ENCODE measurements around the gene IRF1. TPM values are rescaled to one million over a fixed set of nuclear protein-coding genes. Genes with fewer than 3 reads are reported as not detected.
A peak's percentile ranks its signal among the peaks of the same experiment; 100 is the strongest.

Gene IRF1
- total and polyA plus RNA-seq, 5 donors from 2014 or later: 160 to 924 (median 190) TPM

DNA sequence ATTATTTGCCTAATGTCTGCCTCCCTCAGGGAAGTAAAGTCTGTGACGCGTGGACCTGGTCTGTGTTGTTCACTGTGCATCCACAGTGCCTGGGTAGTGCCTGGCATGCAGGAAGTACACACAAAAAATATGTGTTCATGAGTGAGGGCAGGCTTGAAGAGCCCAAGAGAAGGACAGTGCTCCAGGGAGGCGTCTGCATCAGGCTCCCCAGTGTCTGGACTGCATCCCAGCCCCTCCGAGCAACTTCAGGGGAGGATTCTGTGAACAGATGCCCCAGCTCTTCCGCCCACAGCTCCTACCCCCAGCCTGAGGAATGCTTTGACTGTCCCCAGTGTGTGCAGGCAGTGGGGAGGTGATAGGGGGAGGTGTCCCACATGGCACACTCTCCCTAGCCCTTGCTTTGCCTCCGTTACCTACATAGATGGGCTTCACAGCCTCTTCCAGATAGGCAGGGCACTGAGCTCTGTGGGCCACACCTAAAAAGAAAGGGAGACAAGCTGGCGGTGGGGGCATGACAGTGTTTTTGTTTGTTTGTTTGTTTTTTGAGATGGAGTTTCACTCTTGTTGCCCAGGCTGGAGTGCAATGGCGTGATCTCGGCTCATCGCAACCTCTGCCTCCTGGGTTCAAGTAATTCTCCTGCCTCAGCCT lies 25.4 kb downstream of the IRF1 start:
- Mint-ChIP-seq H3K27me3 (no peaks in the 10 kb centered on the region), H3K36me3 (peaks cover 22% of the 10 kb centered on the region), H3K27ac (peak overlapping the region; percentile 95 to 97 (median 95)), H3K9me3 (peaks cover 0 to 4% (median 0%) of the 10 kb centered on the region in 7 donors), H3K4me1 (peaks cover 42 to 94% (median 69%) of the 10 kb centered on the region in 4 donors), H3K4me3 (peak overlapping the region; percentile 82 to 96 (median 84))
- Histone ChIP-seq H3K4me3 (ENCODE audit: low read depth, low read length) (peak overlapping the region; percentile 63), H3K27ac (ENCODE audit: insufficient read depth, low read length, poor library complexity, severe bottlenecking) (peak overlapping the region; percentile 81), H3K27me3 (ENCODE audit: control insufficient read depth, insufficient read depth, low read length) (no peaks in the 10 kb centered on the region), H3K36me3 (ENCODE audit: control insufficient read depth, insufficient read depth, low read length) (peaks cover 5% of the 10 kb centered on the region), H3K4me1 (ENCODE audit: control insufficient read depth, insufficient read depth, low read length, poor library complexity, severe bottlenecking) (peaks cover 82% of the 10 kb centered on the region), H3K9me3 (ENCODE audit: control insufficient read depth in 2 of 2, low read length in 2 of 2) (no peaks in the 10 kb centered on the region)
- ATAC-seq (ENCODE audit: low read depth in 2 of 2): no peak
- DNase-seq: peak in 1 of 3 donors; percentile 41

DNA sequence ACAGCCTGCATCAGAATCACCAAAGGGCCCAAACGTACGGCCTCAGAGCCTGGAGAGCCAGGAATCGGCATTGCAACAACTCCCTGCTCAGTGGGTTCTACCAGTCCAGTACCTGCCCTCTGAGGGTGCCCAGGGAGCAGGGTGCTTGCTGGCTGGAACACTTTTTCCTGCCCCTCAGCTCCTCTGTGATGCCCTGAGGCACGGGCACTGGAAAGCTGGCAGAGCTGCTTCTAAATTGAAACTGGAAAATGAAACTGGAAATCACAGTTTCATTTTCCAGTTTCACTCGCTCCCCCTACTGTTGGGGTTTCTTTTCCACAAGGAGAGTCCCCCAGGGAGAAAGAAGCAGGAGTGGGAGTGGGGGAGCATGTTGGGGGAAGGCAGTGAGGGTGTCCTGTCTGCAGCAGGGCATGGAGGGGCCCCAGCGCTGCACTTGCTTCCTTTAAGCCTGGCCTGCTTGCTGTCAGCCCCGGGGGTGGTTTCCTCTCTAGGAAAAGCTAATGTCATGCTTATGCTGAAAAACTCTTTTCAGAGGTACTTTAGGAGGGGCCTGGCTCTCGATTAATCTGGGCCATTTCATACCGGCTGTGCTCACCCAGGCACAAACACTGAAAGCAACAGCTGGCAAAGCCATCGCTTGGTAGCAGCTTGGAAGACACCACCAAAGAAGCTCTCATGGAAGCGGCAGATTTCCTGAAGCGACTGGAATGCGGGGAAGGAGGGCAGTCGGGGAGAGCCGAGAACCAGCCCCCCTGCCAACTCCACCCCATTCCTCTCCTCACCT lies 26.2 kb downstream of the IRF1 start:
- ATAC-seq (ENCODE audit: low read depth in 2 of 2): peak in 1 of 2 donors; percentile 15
- Mint-ChIP-seq H3K4me3 (peak overlapping the region; percentile 82 to 96 (median 86)), H3K9me3 (peaks cover 0 to 4% (median 0%) of the 10 kb centered on the region in 7 donors), H3K4me1 (peaks cover 40 to 94% (median 68%) of the 10 kb centered on the region in 4 donors), H3K27me3 (no peaks in the 10 kb centered on the region), H3K27ac (peak overlapping the region; percentile 95 to 97 (median 95)), H3K36me3 (peaks cover 23% of the 10 kb centered on the region)
- peaks cover 5% of the 10 kb centered on the region for H3K36me3 ChIP-seq (ENCODE audit: control insufficient read depth, insufficient read depth, low read length)
- H3K27ac ChIP-seq (ENCODE audit: insufficient read depth, low read length, poor library complexity, severe bottlenecking): peak overlapping the region; percentile 81
- no peaks in the 10 kb centered on the region for H3K9me3 ChIP-seq (ENCODE audit: control insufficient read depth in 2 of 2, low read length in 2 of 2)
- peak in 1 of 3 donors; percentile 56 for DNase-seq
- no peaks in the 10 kb centered on the region for H3K27me3 ChIP-seq (ENCODE audit: control insufficient read depth, insufficient read depth, low read length)
- peaks cover 82% of the 10 kb centered on the region for H3K4me1 ChIP-seq (ENCODE audit: control insufficient read depth, insufficient read depth, low read length, poor library complexity, severe bottlenecking)
- peak overlapping the region; percentile 63 for H3K4me3 ChIP-seq (ENCODE audit: low read depth, low read length)

DNA sequence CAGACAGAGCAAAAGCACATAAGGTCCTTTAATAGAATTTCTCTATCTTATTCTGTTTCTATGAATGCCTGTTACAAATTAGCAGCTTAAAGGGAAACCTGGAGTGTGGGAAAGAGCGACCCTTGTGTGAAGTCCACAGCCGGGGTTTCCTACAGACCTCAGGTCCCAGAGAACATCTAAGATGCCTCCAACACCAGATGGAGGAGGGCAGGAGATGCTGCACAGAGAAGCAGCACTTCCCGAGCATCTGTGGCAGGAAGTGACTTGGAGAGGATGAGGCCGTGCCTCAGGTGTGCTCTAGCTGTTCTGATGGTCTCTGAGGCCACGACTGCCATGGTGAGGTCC lies 26.8 kb downstream of the IRF1 start:
- DNase-seq (peak in 1 of 3 donors; percentile 46), ATAC-seq (ENCODE audit: low read depth in 2 of 2) (no peak)
- H3K9me3 ChIP-seq (ENCODE audit: control insufficient read depth in 2 of 2, low read length in 2 of 2): no peaks in the 10 kb centered on the region
- H3K4me1 ChIP-seq (ENCODE audit: control insufficient read depth, insufficient read depth, low read length, poor library complexity, severe bottlenecking): peaks cover 82% of the 10 kb centered on the region
- peaks cover 41 to 94% (median 66%) of the 10 kb centered on the region in 4 donors for H3K4me1 Mint-ChIP-seq
- H3K4me3 Mint-ChIP-seq: peak overlapping the region; percentile 82 to 96 (median 86)
- peak overlapping the region; percentile 81 for H3K27ac ChIP-seq (ENCODE audit: insufficient read depth, low read length, poor library complexity, severe bottlenecking)
- H3K36me3 Mint-ChIP-seq: peaks cover 22% of the 10 kb centered on the region
- peaks cover 5% of the 10 kb centered on the region for H3K36me3 ChIP-seq (ENCODE audit: control insufficient read depth, insufficient read depth, low read length)
- peak overlapping the region; percentile 95 to 97 (median 95) for H3K27ac Mint-ChIP-seq
- H3K27me3 ChIP-seq (ENCODE audit: control insufficient read depth, insufficient read depth, low read length): no peaks in the 10 kb centered on the region
- H3K27me3 Mint-ChIP-seq: no peaks in the 10 kb centered on the region
- peak overlapping the region; percentile 63 for H3K4me3 ChIP-seq (ENCODE audit: low read depth, low read length)
- H3K9me3 Mint-ChIP-seq: peaks cover 0 to 4% (median 0%) of the 10 kb centered on the region in 7 donors

DNA sequence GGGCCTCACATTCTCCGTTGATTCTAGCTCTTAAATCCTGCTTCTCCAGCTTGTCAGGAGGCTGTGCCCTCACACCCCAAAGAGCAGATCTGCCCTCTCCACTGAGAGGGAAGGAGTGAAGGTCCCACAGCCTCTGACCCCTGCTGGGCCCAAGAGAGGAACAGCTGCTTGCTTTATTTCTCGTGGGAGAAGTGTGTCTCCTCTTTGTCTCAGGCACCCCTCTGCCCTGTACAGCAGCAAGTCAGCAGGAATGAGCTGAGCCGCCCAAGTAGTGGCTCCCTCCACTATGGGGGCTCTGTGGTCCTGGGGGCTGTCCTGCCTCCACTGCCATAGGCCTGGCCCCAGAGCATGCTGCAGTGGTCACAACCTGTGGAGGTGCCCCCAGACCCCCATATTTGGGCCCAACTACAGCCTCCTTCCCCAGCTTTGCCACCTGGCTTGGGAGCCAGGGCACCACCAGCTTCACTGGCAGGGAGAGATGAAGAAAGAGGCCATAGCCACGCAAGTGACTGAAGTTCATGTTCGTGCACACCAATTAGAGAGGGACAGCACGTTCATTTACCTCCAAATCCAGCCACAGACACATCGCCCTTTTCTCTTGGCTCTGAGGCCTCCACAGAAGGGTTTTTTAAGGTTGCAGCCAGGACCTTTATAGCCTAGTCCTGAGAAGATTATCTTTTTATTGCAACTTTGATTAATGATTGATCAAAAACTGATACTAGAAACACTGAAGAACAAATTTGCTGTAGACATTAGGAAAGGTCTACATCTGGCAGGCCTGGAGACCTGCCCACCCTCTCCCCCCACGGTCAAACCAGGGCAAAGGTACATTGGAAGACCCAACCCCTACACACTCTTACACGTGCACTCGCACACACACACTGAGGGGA lies 27.5 kb downstream of the IRF1 start:
- H3K9me3 Mint-ChIP-seq: peaks cover 0 to 4% (median 0%) of the 10 kb centered on the region in 7 donors
- no peak for ATAC-seq (ENCODE audit: low read depth in 2 of 2)
- H3K27me3 Mint-ChIP-seq: no peaks in the 10 kb centered on the region
- peak overlapping the region; percentile 82 to 96 (median 86) for H3K4me3 Mint-ChIP-seq
- Histone ChIP-seq H3K4me1 (ENCODE audit: control insufficient read depth, insufficient read depth, low read length, poor library complexity, severe bottlenecking) (peaks cover 85% of the 10 kb centered on the region), H3K27me3 (ENCODE audit: control insufficient read depth, insufficient read depth, low read length) (no peaks in the 10 kb centered on the region), H3K27ac (ENCODE audit: insufficient read depth, low read length, poor library complexity, severe bottlenecking) (peak overlapping the region; percentile 81), H3K36me3 (ENCODE audit: control insufficient read depth, insufficient read depth, low read length) (peaks cover 5% of the 10 kb centered on the region), H3K4me3 (ENCODE audit: low read depth, low read length) (peak overlapping the region; percentile 63), H3K9me3 (ENCODE audit: control insufficient read depth in 2 of 2, low read length in 2 of 2) (no peaks in the 10 kb centered on the region)
- H3K27ac Mint-ChIP-seq: peak overlapping the region; percentile 95 to 97 (median 96)
- no peak for DNase-seq
- peaks cover 48 to 94% (median 69%) of the 10 kb centered on the region in 4 donors for H3K4me1 Mint-ChIP-seq
- peaks cover 18% of the 10 kb centered on the region for H3K36me3 Mint-ChIP-seq

DNA sequence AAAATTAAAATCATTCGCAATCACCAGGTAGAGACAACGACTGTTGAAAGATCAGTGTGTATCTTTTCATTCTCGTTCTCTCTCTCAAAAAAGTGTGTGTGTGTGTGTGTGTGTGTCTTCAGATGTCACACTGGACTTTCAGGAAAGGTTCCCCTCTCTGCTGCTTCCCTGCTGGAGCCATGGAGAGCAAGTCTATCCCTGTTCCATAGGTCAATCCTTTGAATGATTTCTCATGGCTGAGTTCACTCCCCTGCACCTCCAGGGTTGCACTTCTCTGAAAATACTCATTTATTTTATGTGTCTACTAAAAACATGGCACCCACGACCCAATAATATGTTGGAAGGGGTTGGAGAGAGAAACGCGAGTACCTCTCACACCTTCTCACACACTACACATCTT lies 28.2 kb downstream of the IRF1 start:
- peaks cover 85% of the 10 kb centered on the region for H3K4me1 ChIP-seq (ENCODE audit: control insufficient read depth, insufficient read depth, low read length, poor library complexity, severe bottlenecking)
- peak overlapping the region in 1 of 3 donors; percentile 96 for H3K27ac Mint-ChIP-seq
- H3K36me3 Mint-ChIP-seq: peaks cover 18% of the 10 kb centered on the region
- H3K27me3 ChIP-seq (ENCODE audit: control insufficient read depth, insufficient read depth, low read length): no peaks in the 10 kb centered on the region
- H3K27ac ChIP-seq (ENCODE audit: insufficient read depth, low read length, poor library complexity, severe bottlenecking): no peak overlapping the region
- H3K27me3 Mint-ChIP-seq: no peaks in the 10 kb centered on the region
- peak overlapping the region in 1 of 4 donors; percentile 76 for H3K4me3 Mint-ChIP-seq
- no peaks in the 10 kb centered on the region for H3K9me3 ChIP-seq (ENCODE audit: control insufficient read depth in 2 of 2, low read length in 2 of 2)
- H3K9me3 Mint-ChIP-seq: peaks cover 0 to 3% (median 0%) of the 10 kb centered on the region in 7 donors
- no peak for DNase-seq
- peaks cover 49 to 94% (median 72%) of the 10 kb centered on the region in 4 donors for H3K4me1 Mint-ChIP-seq
- H3K4me3 ChIP-seq (ENCODE audit: low read depth, low read length): no peak overlapping the region
- ATAC-seq (ENCODE audit: low read depth in 2 of 2): no peak
- H3K36me3 ChIP-seq (ENCODE audit: control insufficient read depth, insufficient read depth, low read length): peaks cover 5% of the 10 kb centered on the region

DNA sequence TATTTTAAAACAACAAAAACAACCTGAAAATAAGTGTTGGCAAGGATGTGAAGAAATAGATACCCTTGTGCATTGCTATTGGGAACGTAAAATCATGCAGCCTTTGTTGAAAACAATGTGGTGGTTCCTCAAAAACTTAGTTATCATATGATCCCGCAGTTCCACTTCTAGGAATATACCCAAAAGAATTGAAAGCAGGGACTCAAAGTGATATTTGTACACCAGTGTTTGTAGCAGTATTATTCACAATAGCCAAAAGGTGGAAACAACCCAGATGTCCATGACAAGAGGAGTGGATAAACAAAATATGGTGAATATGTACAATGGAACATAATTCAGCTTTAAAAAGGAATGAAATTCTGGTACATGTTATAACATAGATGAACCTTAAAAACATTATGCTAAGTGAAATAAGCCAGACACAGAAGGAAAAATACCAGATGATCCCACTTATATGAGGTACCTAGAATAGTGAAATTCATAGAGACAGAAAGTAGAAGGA lies 29.0 kb downstream of the IRF1 start:
- Mint-ChIP-seq H3K27me3 (no peaks in the 10 kb centered on the region), H3K9me3 (no peaks in the 10 kb centered on the region), H3K4me3 (peak overlapping the region in 1 of 4 donors; percentile 76), H3K4me1 (peaks cover 44 to 94% (median 72%) of the 10 kb centered on the region in 4 donors), H3K27ac (peak overlapping the region; percentile 57 to 97 (median 96)), H3K36me3 (peaks cover 18% of the 10 kb centered on the region)
- H3K9me3 ChIP-seq (ENCODE audit: control insufficient read depth in 2 of 2, low read length in 2 of 2): no peaks in the 10 kb centered on the region
- ATAC-seq (ENCODE audit: low read depth in 2 of 2) (no peak), DNase-seq (no peak)
- no peaks in the 10 kb centered on the region for H3K27me3 ChIP-seq (ENCODE audit: control insufficient read depth, insufficient read depth, low read length)
- peaks cover 85% of the 10 kb centered on the region for H3K4me1 ChIP-seq (ENCODE audit: control insufficient read depth, insufficient read depth, low read length, poor library complexity, severe bottlenecking)
- no peak overlapping the region for H3K27ac ChIP-seq (ENCODE audit: insufficient read depth, low read length, poor library complexity, severe bottlenecking)
- no peak overlapping the region for H3K4me3 ChIP-seq (ENCODE audit: low read depth, low read length)
- H3K36me3 ChIP-seq (ENCODE audit: control insufficient read depth, insufficient read depth, low read length): peaks cover 5% of the 10 kb centered on the region

Measured in CD4-positive, CD25-positive, alpha-beta regulatory T cell (primary cell).